Natural killer cell (primary cell): Measurements from ENCODE around the gene CHRNA3. TPM values are rescaled to one million over a fixed set of nuclear protein-coding genes. Genes with fewer than 3 reads are reported as not detected.
A peak's percentile ranks its signal among the peaks of the same experiment; 100 is the strongest.

Experiments
- ATAC-seq, 3 donors: fragments of 150-1000 bp in 2 of 3; fragments of 200-7000 bp in 1 of 3; cut with Tn5 transposase; 1 replicate in 1 of 3; 2 replicates in 2 of 3; pipeline ENCODE4 v1.10.0; 2021; ENCODE audit warnings: mild to moderate bottlenecking in 2 of 3, moderate library complexity in 2 of 3
- DNase-seq, 2 donors: peaks; one replicate each; pipeline versions ENCODE4 v3.0.0 to v3.0.0-alpha.2; 2013 to 2021; ENCODE audit warnings: mixed read lengths in 1 of 2
- H3K27ac ChIP-seq: one replicate; pipeline ENCODE4 v1.5.1; 2013; ENCODE audit warnings: mild to moderate bottlenecking, low read length
- H3K27me3 ChIP-seq: one replicate; pipeline ENCODE4 v1.6.1; 2013; ENCODE audit warnings: low read length; ENCODE audit not compliant: control insufficient read depth, insufficient read depth
- H3K36me3 ChIP-seq: one replicate; pipeline ENCODE4 v1.6.1; 2013; ENCODE audit warnings: low read length; ENCODE audit not compliant: control insufficient read depth, insufficient read depth
- H3K4me1 ChIP-seq: one replicate; pipeline ENCODE4 v1.6.1; 2013; ENCODE audit warnings: low read length; ENCODE audit not compliant: control insufficient read depth, insufficient read depth
- H3K4me3 ChIP-seq: one replicate; pipeline ENCODE4 v1.5.1; 2013; ENCODE audit warnings: low read length
- H3K9me3 ChIP-seq: one replicate; pipeline ENCODE4 v1.6.1; 2013; ENCODE audit warnings: low read length; ENCODE audit not compliant: control insufficient read depth, insufficient read depth
- H3K27ac Mint-ChIP-seq, 2 donors: one replicate each; pipeline ENCODE4 v1.8.0; 2022; ENCODE audit warnings: mild to moderate bottlenecking in 2 of 2, mixed read lengths in 2 of 2, moderate library complexity in 1 of 2
- H3K27me3 Mint-ChIP-seq, 2 donors: one replicate each; pipeline ENCODE4 v1.8.0; 2022; ENCODE audit warnings: low read depth in 2 of 2, mixed read lengths in 2 of 2
- H3K36me3 Mint-ChIP-seq: one replicate; pipeline ENCODE4 v1.8.0; 2022; ENCODE audit warnings: mixed read lengths
- H3K4me1 Mint-ChIP-seq, 2 donors: one replicate each; pipeline ENCODE4 v1.8.0; 2022; ENCODE audit warnings: mixed read lengths in 2 of 2
- H3K4me3 Mint-ChIP-seq: one replicate; pipeline ENCODE4 v1.8.0; 2022; ENCODE audit warnings: mild to moderate bottlenecking, moderate library complexity, mixed read lengths
- H3K9me3 Mint-ChIP-seq, 2 donors: one replicate each; pipeline ENCODE4 v1.8.0; 2022; ENCODE audit warnings: mixed read lengths in 2 of 2
- WGBS: methylation state at CpG from one replicate; pipeline ENCODE4 v1.1.7; 2013; ENCODE audit warnings: missing lambda C conversion rate; ENCODE audit not compliant: insufficient coverage; 5-methylcytosine and 5-hydroxymethylcytosine counted together
- intact Hi-C: fragments of 100-400 bp; cut with micrococcal nuclease; formaldehyde crosslinking; loops from one replicate; pipeline ENCODE4 v1.14.2; 2022
- total RNA-seq, 4 donors: library from RNA; stranded (reverse); fragments of 120-200 nt in 1 of 4; gene quantifications; one replicate each; pipeline versions ENCODE4 v1.2.3 to v1.2.4, GENCODE V29; 2013 to 2022
- TF ChIP-seq, protein P1 (sequence below): fragments of 200-600 bp; IDR thresholded peaks from one replicate; pipeline ENCODE4 v1.8.0; 2022; ENCODE audit warnings: antibody characterized with exemption

Gene CHRNA3
- total RNA-seq, 3 donors from 2014 or later (not counting 1 experiment from before 2014, with no cell fraction given): not detected

DNA sequence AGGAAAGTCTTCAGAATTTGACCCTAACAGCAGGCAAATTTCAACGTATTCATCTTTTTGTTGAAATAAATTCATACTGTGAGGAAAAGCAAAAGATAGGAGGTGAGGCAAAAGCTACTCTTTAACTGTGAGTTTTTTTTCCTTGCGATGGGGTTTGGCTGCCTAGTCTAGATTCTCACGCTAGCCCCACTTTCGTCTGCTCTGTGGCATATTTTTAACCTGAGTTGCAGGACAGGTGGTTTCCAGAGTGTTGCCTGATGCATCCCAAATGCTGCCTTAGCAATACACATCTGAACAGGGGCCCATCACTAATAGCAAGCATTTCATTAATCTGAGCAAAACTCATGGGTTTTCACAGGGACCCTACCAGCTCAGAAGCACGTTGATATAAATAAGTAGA, 68.9 kb downstream of the CHRNA3 start:
- Histone ChIP-seq H3K9me3 (no peaks in the 10 kb centered on the region), H3K36me3 (peaks cover 40% of the 10 kb centered on the region), H3K27ac (no peak overlapping the region), H3K4me1 (no peaks in the 10 kb centered on the region), H3K27me3 (no peaks in the 10 kb centered on the region), H3K4me3 (no peak overlapping the region)
- Mint-ChIP-seq H3K4me1 (no peaks in the 10 kb centered on the region), H3K4me3 (no peak overlapping the region), H3K36me3 (peaks cover 20% of the 10 kb centered on the region), H3K27me3 (no peaks in the 10 kb centered on the region), H3K27ac (no peak overlapping the region), H3K9me3 (no peaks in the 10 kb centered on the region)
- WGBS: 84% methylated on average over 5 of the region's 5 CpGs
- ATAC-seq (no peak), DNase-seq (no peak)
- TF ChIP-seq, protein P1, sequence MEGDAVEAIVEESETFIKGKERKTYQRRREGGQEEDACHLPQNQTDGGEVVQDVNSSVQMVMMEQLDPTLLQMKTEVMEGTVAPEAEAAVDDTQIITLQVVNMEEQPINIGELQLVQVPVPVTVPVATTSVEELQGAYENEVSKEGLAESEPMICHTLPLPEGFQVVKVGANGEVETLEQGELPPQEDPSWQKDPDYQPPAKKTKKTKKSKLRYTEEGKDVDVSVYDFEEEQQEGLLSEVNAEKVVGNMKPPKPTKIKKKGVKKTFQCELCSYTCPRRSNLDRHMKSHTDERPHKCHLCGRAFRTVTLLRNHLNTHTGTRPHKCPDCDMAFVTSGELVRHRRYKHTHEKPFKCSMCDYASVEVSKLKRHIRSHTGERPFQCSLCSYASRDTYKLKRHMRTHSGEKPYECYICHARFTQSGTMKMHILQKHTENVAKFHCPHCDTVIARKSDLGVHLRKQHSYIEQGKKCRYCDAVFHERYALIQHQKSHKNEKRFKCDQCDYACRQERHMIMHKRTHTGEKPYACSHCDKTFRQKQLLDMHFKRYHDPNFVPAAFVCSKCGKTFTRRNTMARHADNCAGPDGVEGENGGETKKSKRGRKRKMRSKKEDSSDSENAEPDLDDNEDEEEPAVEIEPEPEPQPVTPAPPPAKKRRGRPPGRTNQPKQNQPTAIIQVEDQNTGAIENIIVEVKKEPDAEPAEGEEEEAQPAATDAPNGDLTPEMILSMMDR: no peak
- intact Hi-C loops: no loop called here

DNA sequence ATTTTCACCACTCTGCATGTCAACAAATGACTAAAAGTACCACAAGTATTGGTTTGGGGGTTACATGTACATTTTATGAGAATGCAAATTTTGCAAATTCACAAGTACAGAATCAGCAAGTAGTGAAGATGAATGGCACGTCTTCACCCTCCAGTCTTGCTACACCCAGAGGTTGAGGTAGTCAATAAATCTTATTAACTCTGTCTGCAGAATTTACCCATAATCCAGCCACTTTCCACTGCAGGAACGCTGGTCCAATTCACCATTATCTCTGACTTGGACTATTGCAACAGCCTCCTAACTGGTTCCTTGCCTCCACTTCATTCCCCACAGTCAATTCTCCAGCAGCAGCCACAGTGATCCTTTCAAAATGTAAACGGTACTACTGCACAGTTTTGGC, 70.0 kb downstream of the CHRNA3 start:
- TF ChIP-seq, protein P1: no peak
- peaks cover 47% of the 10 kb centered on the region for H3K36me3 ChIP-seq
- no peak overlapping the region for H3K4me3 ChIP-seq
- no peak overlapping the region for H3K4me3 Mint-ChIP-seq
- H3K27ac ChIP-seq: no peak overlapping the region
- H3K9me3 ChIP-seq: no peaks in the 10 kb centered on the region
- DNase-seq (no peak), ATAC-seq (no peak)
- peaks cover 20% of the 10 kb centered on the region for H3K36me3 Mint-ChIP-seq
- H3K27me3 ChIP-seq: no peaks in the 10 kb centered on the region
- H3K4me1 Mint-ChIP-seq: no peaks in the 10 kb centered on the region
- H3K27me3 Mint-ChIP-seq: no peaks in the 10 kb centered on the region
- no peaks in the 10 kb centered on the region for H3K9me3 Mint-ChIP-seq
- H3K27ac Mint-ChIP-seq: peak overlapping the region in 1 of 2 donors; percentile 16
- WGBS: 91% methylated on average over 3 of the region's 3 CpGs
- H3K4me1 ChIP-seq: no peaks in the 10 kb centered on the region
- intact Hi-C loops: no loop called here

DNA sequence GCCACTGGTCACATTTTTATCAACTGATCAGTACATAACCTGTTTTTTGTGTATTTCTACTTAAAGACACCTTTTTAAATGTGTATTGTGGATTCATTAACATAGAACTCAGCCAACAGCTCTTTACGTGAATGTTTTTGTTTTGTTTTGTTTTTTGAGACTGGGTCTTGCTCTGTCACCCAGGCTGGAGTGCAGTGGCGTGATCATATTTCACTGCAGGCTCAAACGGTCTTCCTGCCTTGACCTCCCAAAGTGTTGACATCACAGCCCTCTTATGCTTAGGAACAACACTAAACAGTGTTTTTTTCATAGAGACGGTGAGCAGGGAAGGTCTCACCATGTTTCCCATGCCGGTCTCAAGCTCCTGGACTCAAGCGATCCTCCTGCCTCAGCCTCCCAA, 70.6 kb downstream of the CHRNA3 start:
- WGBS: 92% methylated on average over 6 of the region's 6 CpGs
- Mint-ChIP-seq H3K4me3 (no peak overlapping the region), H3K27ac (no peak overlapping the region), H3K9me3 (no peaks in the 10 kb centered on the region), H3K4me1 (no peaks in the 10 kb centered on the region), H3K27me3 (no peaks in the 10 kb centered on the region), H3K36me3 (peaks cover 20% of the 10 kb centered on the region)
- no peak overlapping the region for H3K4me3 ChIP-seq
- H3K9me3 ChIP-seq: no peaks in the 10 kb centered on the region
- ATAC-seq (no peak), DNase-seq (no peak)
- TF ChIP-seq, protein P1: no peak
- H3K4me1 ChIP-seq: no peaks in the 10 kb centered on the region
- H3K27me3 ChIP-seq: no peaks in the 10 kb centered on the region
- intact Hi-C loops: no loop called here
- H3K27ac ChIP-seq: no peak overlapping the region
- H3K36me3 ChIP-seq: peaks cover 54% of the 10 kb centered on the region

Other genes with a start within 250 kb of the CHRNA3 start
- 100 to 1,000 TPM in 1 of 3 donors, 10 to 100 TPM in 2; 84.9 to 121 (median 99.0) TPM for gene IREB2, start 182.8 kb downstream of the CHRNA3 start, total RNA-seq
- under 1 TPM in 1 of 3 donors, not detected in 2; 0.32 TPM for gene HYKK, start 113.4 kb downstream of the CHRNA3 start, total RNA-seq
- gene PSMA4, start 80.6 kb downstream of the CHRNA3 start, total RNA-seq: 100 to 1,000 TPM in 1 of 3 donors, 10 to 100 TPM in 2; 94.6 to 124 (median 96.4) TPM
- gene CHRNA5, start 55.5 kb downstream of the CHRNA3 start, total RNA-seq: under 1 TPM; 0.23 to 0.45 (median 0.42) TPM
- gene CHRNB4, start 20.2 kb upstream of the CHRNA3 start, total RNA-seq: not detected
- under 1 TPM in 2 of 3 donors, not detected in 1; 0.10 to 0.16 TPM for gene ADAMTS7, start 190.5 kb upstream of the CHRNA3 start, total RNA-seq